H9 (cell line): ENCODE measurements around the gene RBM19. TPM values are rescaled to one million over a fixed set of nuclear protein-coding genes. Genes with fewer than 3 reads are reported as not detected.

ENCODE experiments used
- DNase-seq: peaks from one replicate; pipeline ENCODE4 v3.0.0-alpha.2; 2017
- H2AFZ ChIP-seq: one replicate; pipeline ENCODE4 v1.6.1; 2013; ENCODE audit warnings: mild to moderate bottlenecking, low read length, control low read depth, moderate library complexity
- H2AK5ac ChIP-seq: 2 replicates; pipeline ENCODE4 v1.6.1; 2013; ENCODE audit warnings: low read length, control low read depth, mixed read lengths; ENCODE audit not compliant: insufficient read length
- H2BK120ac ChIP-seq: one replicate; pipeline ENCODE4 v1.6.1; 2013; ENCODE audit warnings: low read depth, mild to moderate bottlenecking, low read length, control low read depth, inconsistent platforms; ENCODE audit not compliant: poor library complexity, severe bottlenecking
- H2BK12ac ChIP-seq: 2 replicates; pipeline ENCODE4 v1.6.1; 2013; ENCODE audit warnings: low read length, control low read depth, mixed read lengths, low read depth; ENCODE audit not compliant: insufficient read length
- H2BK15ac ChIP-seq: 2 replicates; pipeline ENCODE4 v1.6.1; 2013; ENCODE audit warnings: low read depth, low read length, control low read depth
- H2BK20ac ChIP-seq: one replicate; pipeline ENCODE4 v1.6.1; 2013; ENCODE audit warnings: low read depth, mild to moderate bottlenecking, low read length, control low read depth, inconsistent platforms; ENCODE audit not compliant: poor library complexity, severe bottlenecking
- H2BK5ac ChIP-seq: 2 replicates; pipeline ENCODE4 v1.6.1; 2013; ENCODE audit warnings: low read length, control low read depth, mixed read lengths; ENCODE audit not compliant: insufficient read length
- H3K14ac ChIP-seq: 2 replicates; pipeline ENCODE4 v1.6.1; 2013; ENCODE audit warnings: low read length, control low read depth; ENCODE audit not compliant: insufficient read depth
- H3K18ac ChIP-seq: 2 replicates; pipeline ENCODE4 v1.6.1; 2013; ENCODE audit warnings: low read depth, mild to moderate bottlenecking, mixed read lengths, low read length, control low read depth; ENCODE audit not compliant: insufficient read length
- H3K23ac ChIP-seq: 2 replicates; pipeline ENCODE4 v1.6.1; 2013; ENCODE audit warnings: low read length, control low read depth, mixed read lengths, low read depth; ENCODE audit not compliant: insufficient read length
- H3K23me2 ChIP-seq: 2 replicates; pipeline ENCODE4 v1.6.1; 2013; ENCODE audit warnings: low read depth, mild to moderate bottlenecking, mixed read lengths, low read length, control low read depth; ENCODE audit not compliant: insufficient read length, poor library complexity, severe bottlenecking
- H3K27ac ChIP-seq: 2 replicates; pipeline ENCODE4 v1.5.1; 2013; ENCODE audit warnings: low read length, control low read depth, mixed read lengths, low read depth; ENCODE audit not compliant: insufficient read length
- H3K27me3 ChIP-seq: 2 replicates; pipeline ENCODE4 v1.6.1; 2013; ENCODE audit warnings: low read length, control low read depth, inconsistent platforms; ENCODE audit not compliant: insufficient read depth
- H3K4ac ChIP-seq: 2 replicates; pipeline ENCODE4 v1.6.1; 2013; ENCODE audit warnings: low read depth, mild to moderate bottlenecking, control low read depth, inconsistent platforms, low read length, moderate library complexity
- H3K4me1 ChIP-seq: 2 replicates; pipeline ENCODE4 v1.6.1; 2013; ENCODE audit warnings: low read length, control low read depth, inconsistent platforms; ENCODE audit not compliant: insufficient read depth
- H3K4me2 ChIP-seq: 2 replicates; pipeline ENCODE4 v1.6.1; 2013; ENCODE audit warnings: low read length, control low read depth, mixed read lengths; ENCODE audit not compliant: insufficient read length, insufficient read depth
- H3K56ac ChIP-seq: 2 replicates; pipeline ENCODE4 v1.6.1; 2013; ENCODE audit warnings: low read depth, mild to moderate bottlenecking, mixed read lengths, low read length, control low read depth; ENCODE audit not compliant: insufficient read length
- H3K79me1 ChIP-seq: 2 replicates; pipeline ENCODE4 v1.6.1; 2013; ENCODE audit warnings: low read depth, mild to moderate bottlenecking, moderate library complexity, low read length, control low read depth, inconsistent platforms; ENCODE audit not compliant: insufficient read depth, poor library complexity, severe bottlenecking
- H3K79me2 ChIP-seq: 2 replicates; pipeline ENCODE4 v1.6.1; 2013; ENCODE audit warnings: low read length, control low read depth, inconsistent platforms; ENCODE audit not compliant: insufficient read depth
- H3K9ac ChIP-seq: 2 replicates; pipeline ENCODE4 v1.6.1; 2013; ENCODE audit warnings: low read length, control low read depth, mixed read lengths; ENCODE audit not compliant: insufficient read length; ENCODE audit errors: extremely low read depth
- H3K9me3 ChIP-seq: one replicate; pipeline ENCODE4 v1.6.1; 2013; ENCODE audit warnings: low read depth, low read length, inconsistent platforms; ENCODE audit not compliant: control insufficient read depth
- H3T11ph ChIP-seq: one replicate; pipeline ENCODE4 v1.6.1; 2013; ENCODE audit warnings: mild to moderate bottlenecking, low read length, control low read depth, inconsistent platforms
- H4K20me1 ChIP-seq: one replicate; pipeline ENCODE4 v1.6.1; 2013; ENCODE audit not compliant: control insufficient read depth, insufficient read length, insufficient read depth
- H4K5ac ChIP-seq: 2 replicates; pipeline ENCODE4 v1.6.1; 2013; ENCODE audit warnings: low read depth, mild to moderate bottlenecking, mixed read lengths, low read length, control low read depth; ENCODE audit not compliant: insufficient read length
- H4K8ac ChIP-seq: replicated peaks from 2 replicates; pipeline ENCODE4 v1.6.1; 2013; ENCODE audit warnings: low read length, control low read depth, mixed read lengths, low read depth; ENCODE audit not compliant: insufficient read length
- H4K91ac ChIP-seq: 2 replicates; pipeline ENCODE4 v1.6.1; 2013; ENCODE audit warnings: low read depth, mild to moderate bottlenecking, moderate library complexity, mixed read lengths, low read length, control low read depth; ENCODE audit not compliant: insufficient read length
- H3K27ac Mint-ChIP-seq, 3 experiments: 2 replicates in 2 of 3; 3 replicates in 1 of 3; pipeline ENCODE4 v1.8.0; 2020 to 2021; ENCODE audit warnings: mixed read lengths in 3 of 3, mild to moderate bottlenecking in 1 of 3, moderate library complexity in 1 of 3
- H3K27me3 Mint-ChIP-seq: 2 replicates; pipeline ENCODE4 v1.8.0; 2021; ENCODE audit warnings: low read depth, mild to moderate bottlenecking, moderate library complexity, mixed read lengths
- H3K36me3 Mint-ChIP-seq, 3 experiments: 2 replicates in 2 of 3; 3 replicates in 1 of 3; pipeline ENCODE4 v1.8.0; 2020 to 2021; ENCODE audit warnings: low read depth in 3 of 3, mixed read lengths in 3 of 3; ENCODE audit not compliant: insufficient read depth in 1 of 3
- H3K4me1 Mint-ChIP-seq, 2 experiments: 2 replicates each; pipeline ENCODE4 v1.8.0; 2020; ENCODE audit warnings: mixed read lengths in 2 of 2
- H3K4me3 Mint-ChIP-seq, 2 experiments: 2 replicates in 1 of 2; 3 replicates in 1 of 2; pipeline ENCODE4 v1.8.0; 2020 to 2021; ENCODE audit warnings: mild to moderate bottlenecking in 2 of 2, mixed read lengths in 2 of 2, moderate library complexity in 1 of 2
- H3K9me3 Mint-ChIP-seq, 2 experiments: 2 replicates in 1 of 2; 3 replicates in 1 of 2; pipeline ENCODE4 v1.8.0; 2020; ENCODE audit warnings: mild to moderate bottlenecking in 2 of 2, mixed read lengths in 2 of 2, moderate library complexity in 1 of 2
- CTCF ChIP-seq: fragments of 200-600 bp; sonication (generic); conservative IDR thresholded peaks from 3 replicates; pipeline ENCODE4 v1.8.0; 2021; ENCODE audit warnings: antibody characterized with exemption, mild to moderate bottlenecking
- WGBS: extraction: QIAGEN DNeasy Blood & Tissue Kit; methylation state at CpG from one replicate; pipeline ENCODE4 v1.1.7; 2013; ENCODE audit warnings: missing lambda C conversion rate, low lambda C conversion rate, mixed read lengths; ENCODE audit not compliant: insufficient read length; ENCODE audit errors: extremely low coverage; 5-methylcytosine and 5-hydroxymethylcytosine counted together
- total RNA-seq: library from RNA; stranded (reverse); gene quantifications from 2 replicates; pipeline ENCODE4 v1.2.1, GENCODE V29; 2021

The RBM19 gene
- total RNA-seq, 1 experiment from 2014 or later = 32.2 TPM

DNA sequence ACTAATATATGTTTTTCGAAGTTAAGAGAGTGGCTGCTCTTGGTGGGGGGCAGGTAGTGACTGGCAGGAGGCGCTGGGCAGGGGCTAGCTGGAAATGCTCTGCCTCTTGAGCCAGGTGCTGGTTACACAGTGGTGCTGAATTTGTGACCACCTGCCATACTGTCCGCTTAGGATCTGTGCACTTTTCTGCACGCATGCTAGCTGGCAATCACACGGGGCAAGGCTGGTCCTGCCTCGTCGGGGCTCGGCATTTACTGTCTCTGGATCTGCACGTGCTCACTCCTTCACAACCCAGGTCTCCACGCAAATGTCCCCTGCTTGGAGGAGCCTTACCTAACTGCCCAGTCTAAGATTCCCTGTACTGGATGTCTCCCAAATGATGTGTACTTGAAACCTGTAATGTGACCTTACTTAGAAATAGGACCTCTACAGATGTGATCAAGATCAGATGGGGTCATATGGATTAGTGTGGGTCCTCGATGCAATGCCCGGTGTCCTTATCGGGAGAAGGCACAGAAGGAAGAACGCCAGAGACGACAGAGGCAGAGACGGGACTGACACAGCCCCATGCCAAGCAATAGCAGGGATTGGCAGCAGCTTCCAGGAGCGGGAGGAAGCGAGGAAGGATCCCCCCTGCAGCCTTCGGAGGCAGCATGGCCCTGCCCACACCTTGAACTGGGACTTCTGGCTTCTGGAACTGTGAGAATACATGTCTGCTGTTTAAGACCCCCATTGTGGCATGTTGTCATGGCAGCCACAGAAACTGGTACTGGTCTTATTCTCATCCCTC is 59.5 kb downstream of the RBM19 start:
- no peak for TF ChIP-seq CTCF
- Histone ChIP-seq H2BK120ac (no peak overlapping the region), H4K91ac (no peak overlapping the region), H2BK15ac (no peak overlapping the region), H3K79me2 (no peaks in the 10 kb centered on the region), H2AK5ac (no peak overlapping the region), H2AFZ (no peak overlapping the region), H3K4ac (no peak overlapping the region), H3K4me2 (no peak overlapping the region), H3K56ac (no peak overlapping the region), H4K8ac (no peak overlapping the region), H3T11ph (no peak overlapping the region), H2BK5ac (no peak overlapping the region), H3K23ac (no peak overlapping the region), H4K20me1 (no peaks in the 10 kb centered on the region), H3K27me3 (no peaks in the 10 kb centered on the region), H3K9ac (no peak overlapping the region), H3K18ac (no peak overlapping the region), H2BK12ac (no peak overlapping the region), H3K27ac (no peak overlapping the region), H3K4me1 (no peaks in the 10 kb centered on the region), H3K79me1 (no peaks in the 10 kb centered on the region), H3K9me3 (no peaks in the 10 kb centered on the region), H3K23me2 (no peaks in the 10 kb centered on the region), H2BK20ac (no peak overlapping the region), H4K5ac (no peak overlapping the region), H3K14ac (no peak overlapping the region)
- H3K27me3 Mint-ChIP-seq = no peaks in the 10 kb centered on the region
- no CpG with 5 or more reads among the region's 19 CpGs for WGBS
- no peak overlapping the region for H3K4me3 Mint-ChIP-seq
- H3K36me3 Mint-ChIP-seq = peaks cover 2 to 33% (median 15%) of the 10 kb centered on the region in 3 experiments; a peak in 5 of 7 replicates
- no peaks in the 10 kb centered on the region for H3K9me3 Mint-ChIP-seq
- H3K27ac Mint-ChIP-seq = no peak overlapping the region; a peak in 1 of 7 replicates
- H3K4me1 Mint-ChIP-seq = peaks cover 4 to 12% of the 10 kb centered on the region in 2 experiments
- no peak for DNase-seq
